Measurements from ENCODE around the gene HAT1.

- no peak for TF ChIP-seq CTCF (IDR thresholded peaks at IDR 0.05; ENCODE audit: borderline replicate concordance, extremely low read depth, low read length, poor library complexity, severe bottlenecking)
- no peak for TF ChIP-seq EZH2 (IDR thresholded peaks at IDR 0.05; ENCODE audit: borderline replicate concordance, low read depth, low read length, severe bottlenecking)
Observed at GRCh38 chr2:171999161-171999560, 76.9 kb downstream of the HAT1 start.
